GM12891 (cell line): ENCODE results near the gene UQCRFS1.

ENCODE experiments used
- PAX5 ChIP-seq: IDR thresholded peaks from 2 replicates; pipeline ENCODE4 v1.6.1; 2011; ENCODE audit warnings: low read length, moderate library complexity, mild to moderate bottlenecking; ENCODE audit not compliant: insufficient read depth, severe bottlenecking
- POLR2A ChIP-seq: IDR thresholded peaks from 2 replicates; pipeline ENCODE4 v1.6.1; 2011; ENCODE audit warnings: low read depth, low read length, control low read depth
- POLR2AphosphoS5 ChIP-seq: IDR thresholded peaks from 2 replicates; pipeline ENCODE4 v1.6.1; 2011; ENCODE audit warnings: low read depth, low read length, control low read depth
- POU2F2 ChIP-seq: IDR thresholded peaks from 2 replicates; pipeline ENCODE4 v1.6.1; 2011; ENCODE audit warnings: low read depth, mild to moderate bottlenecking, control low read depth, low read length, moderate library complexity
- TAF1 ChIP-seq: IDR thresholded peaks from 2 replicates; pipeline ENCODE4 v1.6.1; 2011; ENCODE audit warnings: low read depth, low read length, control low read depth

GRCh38 chr19:29259867-29260281 lies 46.9 kb upstream of the UQCRFS1 start:
- no peak for TF ChIP-seq POLR2A
- no peak for TF ChIP-seq TAF1
- TF ChIP-seq PAX5, result no peak
- TF ChIP-seq POU2F2, result no peak
- no peak for TF ChIP-seq POLR2AphosphoS5
